Activated naive CD8-positive, alpha-beta T cell treated with anti-CD3 and anti-CD28 coated beads for 36 hours (primary cell): ENCODE measurements around the gene MAGT1. TPM values are rescaled to one million over a fixed set of nuclear protein-coding genes. Genes with fewer than 3 reads are reported as not detected.
"Not testable (repeated sequence)": the region's sequence is repeated elsewhere in the genome, so short reads cannot be mapped to it uniquely, and the experiment has no call there.

ENCODE experiments used
- DNase-seq: peaks from one replicate; pipeline ENCODE4 v3.0.0; 2021
- H3K27ac Mint-ChIP-seq: one replicate; pipeline ENCODE4 v1.8.0; 2022; ENCODE audit warnings: mild to moderate bottlenecking, moderate library complexity, mixed read lengths
- H3K27me3 Mint-ChIP-seq: one replicate; pipeline ENCODE4 v1.8.0; 2022; ENCODE audit warnings: mild to moderate bottlenecking, mixed read lengths
- H3K36me3 Mint-ChIP-seq: one replicate; pipeline ENCODE4 v1.8.0; 2021; ENCODE audit warnings: mild to moderate bottlenecking, mixed read lengths
- H3K4me1 Mint-ChIP-seq: one replicate; pipeline ENCODE4 v1.8.0; 2021; ENCODE audit warnings: mixed read lengths
- H3K4me3 Mint-ChIP-seq: one replicate; pipeline ENCODE4 v1.8.0; 2022; ENCODE audit warnings: mild to moderate bottlenecking, moderate library complexity, mixed read lengths
- H3K9me3 Mint-ChIP-seq: one replicate; pipeline ENCODE4 v1.8.0; 2022; ENCODE audit warnings: mixed read lengths
- total RNA-seq, 2 experiments: library from RNA; stranded (reverse); gene quantifications; one replicate each; pipeline ENCODE4 v1.2.3, GENCODE V29; 2021

Gene MAGT1
- 10 to 100 TPM; 37.5 to 41.3 TPM for total RNA-seq

DNA sequence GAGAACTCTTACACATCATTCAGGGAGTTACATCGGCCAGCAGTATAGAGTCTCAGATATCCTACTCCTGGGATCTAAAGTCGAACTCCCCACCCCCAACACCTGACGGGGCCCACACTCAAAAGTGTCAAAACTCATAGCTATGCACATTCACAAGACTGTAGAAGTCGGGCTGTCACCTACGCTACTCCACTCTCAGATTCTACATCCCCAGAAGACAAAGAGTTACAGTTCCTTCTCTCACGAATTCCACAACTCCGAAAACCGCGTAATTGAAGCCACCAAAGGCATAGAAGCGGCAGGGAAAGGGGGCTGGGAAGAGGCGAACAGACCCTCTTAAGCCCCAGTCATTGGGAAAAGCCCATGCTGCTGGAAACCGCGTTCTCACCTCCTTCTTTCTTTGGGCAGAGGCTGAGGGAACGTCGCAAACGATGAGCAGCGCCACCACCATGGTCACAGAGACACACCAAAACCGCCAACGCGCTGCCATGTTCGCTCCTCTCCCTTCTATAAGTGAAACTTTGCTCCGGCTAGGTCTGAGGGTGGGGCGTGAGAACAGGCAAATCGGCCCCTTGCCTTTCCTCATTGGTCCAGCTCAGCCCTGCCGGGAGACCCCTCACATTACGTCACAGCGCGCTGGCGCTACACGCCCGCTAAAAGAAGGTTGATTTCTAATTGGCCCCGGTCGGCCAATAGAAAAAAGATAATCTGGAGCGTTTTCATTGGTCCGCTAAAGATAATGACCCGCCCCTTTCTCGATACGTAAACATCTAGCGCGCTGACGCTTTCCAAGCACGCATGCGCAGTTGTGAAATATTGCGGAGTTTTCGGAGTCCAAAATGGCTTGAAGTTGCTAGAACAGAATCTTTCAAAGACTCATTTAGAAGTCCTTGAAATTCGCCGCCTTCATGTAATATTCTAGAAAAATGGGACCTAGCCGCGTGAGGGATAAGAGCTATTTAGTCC lies at the start of gene MAGT1:
Gene MAGT1 (minus strand): TSS at position 515 of the 966 bp plus-strand sequence. CDS start 25 bp downstream, at position 490.
- Mint-ChIP-seq H3K9me3 (no peaks in the 10 kb centered on the region), H3K36me3 (peaks cover 8% of the 10 kb centered on the region), H3K4me3 (peak within 1 kb of the TSS; percentile 98), H3K27ac (peak within 1 kb of the TSS; percentile 99), H3K4me1 (peaks cover 12% of the 10 kb centered on the region), H3K27me3 (no peaks in the 10 kb centered on the region)
- peak; percentile 88 for DNase-seq

DNA sequence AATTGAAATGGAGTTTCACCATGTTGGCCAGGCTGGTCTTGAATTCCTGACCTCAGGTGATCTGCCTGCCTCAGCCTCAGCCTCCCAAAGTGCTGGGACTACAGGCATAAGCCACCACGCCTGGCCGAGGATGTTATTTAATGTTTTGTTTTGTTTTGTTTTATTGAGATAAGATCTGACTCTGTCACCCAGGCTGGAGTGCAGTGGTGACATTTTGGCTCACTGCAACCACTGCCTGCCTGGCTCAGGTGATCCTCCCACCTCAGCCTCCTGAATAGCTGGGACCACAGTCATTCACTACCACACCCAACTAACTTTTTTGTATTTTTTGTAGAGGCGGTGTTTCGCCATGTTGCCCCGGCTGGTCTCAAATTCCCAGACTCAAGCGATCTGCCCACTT lies 49.8 kb upstream of the MAGT1 start:
- H3K4me1 Mint-ChIP-seq, H3K27ac Mint-ChIP-seq, H3K9me3 Mint-ChIP-seq, H3K27me3 Mint-ChIP-seq, H3K36me3 Mint-ChIP-seq, H3K4me3 Mint-ChIP-seq, DNase-seq: not testable (repeated sequence)

DNA sequence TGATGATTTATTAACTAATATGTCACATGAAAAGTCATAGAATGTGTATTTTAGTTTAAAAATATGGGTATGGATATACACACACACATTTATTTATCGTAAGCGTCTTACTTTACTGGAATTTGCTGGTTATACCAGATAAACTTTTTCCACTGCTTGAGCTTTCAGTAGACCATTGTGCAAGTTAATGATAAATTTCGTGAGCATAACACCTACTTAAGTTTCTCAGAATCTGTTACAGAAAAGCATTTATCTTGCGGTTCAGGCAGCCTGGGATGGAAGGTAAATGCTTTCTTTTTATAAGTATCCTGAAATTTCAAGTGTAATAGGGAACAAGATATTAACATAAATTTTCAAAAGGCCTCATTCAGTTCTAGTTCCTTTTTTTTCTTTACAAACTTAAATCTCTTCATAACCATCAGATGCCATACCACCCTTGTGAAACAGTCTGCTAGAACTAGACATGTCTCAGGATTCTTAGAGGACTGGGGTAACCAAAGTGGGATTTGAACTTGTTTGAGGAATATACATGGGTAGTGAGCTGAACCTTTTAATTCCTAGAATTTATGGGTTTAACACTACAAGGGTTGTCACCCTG lies 42.9 kb upstream of the MAGT1 start:
- H3K27ac Mint-ChIP-seq, result no peak overlapping the region
- DNase-seq, result no peak
- no peaks in the 10 kb centered on the region for H3K9me3 Mint-ChIP-seq
- H3K4me3 Mint-ChIP-seq, result no peak overlapping the region
- peaks cover 4% of the 10 kb centered on the region for H3K4me1 Mint-ChIP-seq
- no peaks in the 10 kb centered on the region for H3K36me3 Mint-ChIP-seq
- no peaks in the 10 kb centered on the region for H3K27me3 Mint-ChIP-seq

DNA sequence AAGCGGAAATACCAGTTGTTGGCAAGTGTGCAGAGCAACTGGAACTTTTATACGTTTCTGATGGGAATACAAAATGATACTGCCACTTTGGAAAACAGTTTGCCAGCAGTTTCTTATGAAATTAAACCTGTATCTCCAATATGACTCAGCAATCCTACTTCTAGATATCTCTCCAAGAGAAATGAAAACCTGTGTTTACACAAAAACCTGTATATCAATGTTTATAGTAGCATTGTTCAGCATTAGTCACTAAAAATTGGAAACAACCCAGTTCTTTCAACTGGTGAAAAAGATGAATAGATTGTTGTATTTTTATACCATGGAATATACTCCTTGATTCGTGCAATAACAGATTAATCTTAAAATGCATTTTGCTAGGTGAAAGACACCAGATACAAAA lies 42.1 kb upstream of the MAGT1 start:
- no peaks in the 10 kb centered on the region for H3K36me3 Mint-ChIP-seq
- H3K9me3 Mint-ChIP-seq, result no peaks in the 10 kb centered on the region
- DNase-seq, result no peak
- H3K27ac Mint-ChIP-seq, result no peak overlapping the region
- no peaks in the 10 kb centered on the region for H3K27me3 Mint-ChIP-seq
- peaks cover 4% of the 10 kb centered on the region for H3K4me1 Mint-ChIP-seq
- no peak overlapping the region for H3K4me3 Mint-ChIP-seq

DNA sequence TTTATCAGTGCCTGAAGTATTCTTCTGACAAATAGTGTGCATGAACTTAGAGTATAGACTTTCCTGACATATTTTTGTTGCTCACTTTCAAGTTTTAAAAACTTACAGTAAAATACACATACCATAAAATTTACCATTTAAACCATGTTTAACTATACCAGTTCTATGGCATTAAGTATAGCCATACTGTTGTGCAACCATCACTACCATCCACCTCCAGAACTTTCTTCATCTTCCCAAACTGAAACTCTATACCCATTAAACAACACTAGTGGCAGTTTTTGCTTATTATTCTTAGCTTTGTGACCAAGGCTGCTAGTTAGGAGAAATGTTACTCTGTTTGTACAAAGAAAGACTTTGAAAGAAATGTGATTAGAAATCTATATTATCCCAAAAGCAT lies 41.1 kb upstream of the MAGT1 start:
- Mint-ChIP-seq H3K36me3 (no peaks in the 10 kb centered on the region), H3K27me3 (no peaks in the 10 kb centered on the region), H3K4me3 (no peak overlapping the region), H3K9me3 (no peaks in the 10 kb centered on the region), H3K4me1 (peaks cover 4% of the 10 kb centered on the region), H3K27ac (no peak overlapping the region)
- no peak for DNase-seq

DNA sequence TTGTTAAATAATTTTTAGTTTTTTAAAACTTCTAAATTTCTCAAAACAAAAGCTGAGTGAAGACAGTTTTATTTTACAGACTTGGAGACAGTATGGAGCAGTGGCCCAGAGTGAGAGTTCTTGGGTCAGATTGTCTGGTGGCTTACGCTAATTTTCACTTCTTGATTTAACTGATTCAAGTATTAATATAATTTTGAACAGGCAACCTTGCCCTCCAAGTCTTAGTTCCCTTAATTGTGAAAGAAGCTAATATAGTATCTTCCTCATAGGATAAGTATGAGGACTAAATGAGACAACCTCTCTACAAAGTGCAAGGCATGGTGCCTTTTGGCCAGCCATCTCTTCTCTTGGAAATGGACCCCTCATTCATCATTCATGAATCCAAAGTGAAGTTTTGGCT lies 40.7 kb upstream of the MAGT1 start:
- H3K4me3 Mint-ChIP-seq, result no peak overlapping the region
- peaks cover 2% of the 10 kb centered on the region for H3K36me3 Mint-ChIP-seq
- H3K27me3 Mint-ChIP-seq, result no peaks in the 10 kb centered on the region
- no peaks in the 10 kb centered on the region for H3K9me3 Mint-ChIP-seq
- no peak for DNase-seq
- no peak overlapping the region for H3K27ac Mint-ChIP-seq
- H3K4me1 Mint-ChIP-seq, result peaks cover 4% of the 10 kb centered on the region

DNA sequence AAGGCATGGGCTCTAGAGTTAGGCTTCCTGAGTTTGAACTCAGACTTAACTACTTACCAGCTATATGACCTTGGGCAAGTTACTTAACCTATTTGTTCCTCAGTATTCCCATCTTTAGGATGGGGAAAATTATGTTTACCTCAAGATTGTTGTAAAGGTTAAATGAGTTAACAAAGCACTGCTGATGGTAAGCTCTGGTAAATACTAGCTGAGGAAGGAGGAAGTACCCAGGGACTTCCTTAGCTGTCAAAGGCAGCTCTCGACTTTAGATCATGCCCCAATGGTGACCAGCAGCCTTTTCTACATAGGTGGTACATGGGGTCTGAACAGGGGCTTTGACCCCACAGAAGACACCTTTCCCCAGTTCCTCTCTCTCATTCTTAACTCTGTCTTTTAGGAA lies 35.3 kb upstream of the MAGT1 start:
- H3K27me3 Mint-ChIP-seq, result no peaks in the 10 kb centered on the region
- no peak overlapping the region for H3K27ac Mint-ChIP-seq
- H3K4me3 Mint-ChIP-seq, result no peak overlapping the region
- peaks cover 8% of the 10 kb centered on the region for H3K36me3 Mint-ChIP-seq
- H3K4me1 Mint-ChIP-seq, result peaks cover 6% of the 10 kb centered on the region
- no peaks in the 10 kb centered on the region for H3K9me3 Mint-ChIP-seq
- DNase-seq, result no peak

DNA sequence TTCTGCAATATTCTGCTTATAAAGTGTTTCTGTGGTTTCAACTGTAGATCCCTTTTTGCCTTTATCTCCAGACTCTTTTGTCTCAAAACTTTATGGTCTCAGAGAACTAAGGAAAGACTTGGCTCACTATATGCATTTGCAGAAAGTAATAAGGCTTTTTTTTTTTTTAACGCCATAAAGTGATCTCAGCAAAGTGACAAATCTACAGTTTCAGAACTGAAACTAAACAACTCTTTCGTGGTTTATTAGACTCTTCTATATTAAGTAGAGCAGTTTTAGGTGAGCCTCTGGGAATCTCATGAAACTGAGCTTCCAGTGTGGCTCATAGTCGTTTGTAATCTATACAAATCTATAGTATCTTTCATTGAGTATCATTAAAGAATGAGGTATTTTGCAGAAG lies 30.5 kb upstream of the MAGT1 start:
- DNase-seq, result no peak
- peaks cover 13% of the 10 kb centered on the region for H3K4me1 Mint-ChIP-seq
- no peak overlapping the region for H3K4me3 Mint-ChIP-seq
- no peak overlapping the region for H3K27ac Mint-ChIP-seq
- H3K9me3 Mint-ChIP-seq, result no peaks in the 10 kb centered on the region
- H3K36me3 Mint-ChIP-seq, result peaks cover 7% of the 10 kb centered on the region
- no peaks in the 10 kb centered on the region for H3K27me3 Mint-ChIP-seq

DNA sequence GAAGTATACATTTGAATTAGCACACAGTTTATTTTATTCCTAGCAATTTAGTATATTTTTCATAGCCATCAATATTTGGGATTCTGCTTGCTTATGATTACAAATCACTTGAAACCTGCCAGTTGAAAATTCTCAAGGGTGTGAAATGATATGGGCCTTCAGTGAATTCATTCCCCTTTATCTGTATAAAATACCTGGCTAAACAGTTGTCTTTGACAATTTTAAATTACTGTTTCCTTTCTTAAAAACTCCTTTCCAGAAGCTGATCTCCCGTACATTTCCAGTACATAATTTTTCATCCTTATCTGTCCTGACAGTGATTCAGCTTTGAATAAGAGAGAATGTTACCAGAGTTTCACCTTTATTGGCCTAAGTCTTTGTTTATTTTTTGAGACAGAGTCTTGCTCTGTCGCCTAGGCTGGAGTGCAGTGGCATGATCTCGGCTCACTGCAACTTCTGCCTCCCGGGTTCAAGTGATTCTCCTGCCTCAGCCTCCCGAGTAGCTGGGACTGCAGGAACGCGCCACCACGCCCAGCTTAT lies 29.2 kb upstream of the MAGT1 start:
- no peak for DNase-seq
- peaks cover 9% of the 10 kb centered on the region for H3K36me3 Mint-ChIP-seq
- no peaks in the 10 kb centered on the region for H3K27me3 Mint-ChIP-seq
- no peak overlapping the region for H3K27ac Mint-ChIP-seq
- H3K4me1 Mint-ChIP-seq, result peaks cover 14% of the 10 kb centered on the region
- H3K4me3 Mint-ChIP-seq, result no peak overlapping the region
- H3K9me3 Mint-ChIP-seq, result no peaks in the 10 kb centered on the region

DNA sequence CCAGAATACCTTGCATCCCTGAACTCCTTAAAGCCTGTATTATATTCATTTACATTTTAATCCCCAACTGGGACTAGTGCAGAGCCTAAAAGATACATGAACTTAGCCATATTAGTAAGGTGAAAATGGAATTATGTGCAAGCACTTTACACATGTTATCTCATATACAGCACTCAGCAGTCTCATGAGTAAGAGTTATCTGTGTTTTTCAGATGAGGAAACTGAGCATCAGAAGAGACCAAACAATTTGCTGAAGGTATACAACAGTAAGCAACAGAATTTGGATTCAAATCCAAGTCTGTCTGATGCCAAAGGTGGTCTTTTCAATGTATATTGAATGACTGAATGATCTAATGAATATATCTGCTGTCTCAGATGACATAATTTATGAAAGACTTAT lies 27.6 kb upstream of the MAGT1 start:
- no peaks in the 10 kb centered on the region for H3K27me3 Mint-ChIP-seq
- DNase-seq, result no peak
- peaks cover 20% of the 10 kb centered on the region for H3K4me1 Mint-ChIP-seq
- H3K27ac Mint-ChIP-seq, result no peak overlapping the region
- peaks cover 8% of the 10 kb centered on the region for H3K36me3 Mint-ChIP-seq
- H3K9me3 Mint-ChIP-seq, result no peaks in the 10 kb centered on the region
- no peak overlapping the region for H3K4me3 Mint-ChIP-seq

DNA sequence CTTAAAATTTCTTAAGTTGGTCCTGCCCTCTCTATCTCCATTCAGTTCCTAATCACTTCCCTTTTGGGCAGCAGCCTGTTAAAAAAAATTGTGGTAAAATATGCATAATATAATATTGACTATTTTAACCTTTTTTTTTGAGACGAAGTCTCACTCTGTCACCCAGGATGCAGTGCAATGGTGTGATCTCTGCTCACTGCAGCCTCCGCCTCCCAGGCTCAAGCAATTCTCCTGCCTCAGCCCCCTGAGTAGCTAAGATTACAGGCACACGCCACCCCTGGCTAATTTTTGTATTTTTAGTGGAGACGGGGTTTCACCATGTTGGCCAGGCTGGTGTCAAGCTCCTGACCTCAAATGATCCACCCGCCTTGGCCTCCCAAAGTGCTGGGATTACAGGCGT lies 24.1 kb upstream of the MAGT1 start:
- not testable (repeated sequence) for H3K9me3 Mint-ChIP-seq, H3K27me3 Mint-ChIP-seq

DNA sequence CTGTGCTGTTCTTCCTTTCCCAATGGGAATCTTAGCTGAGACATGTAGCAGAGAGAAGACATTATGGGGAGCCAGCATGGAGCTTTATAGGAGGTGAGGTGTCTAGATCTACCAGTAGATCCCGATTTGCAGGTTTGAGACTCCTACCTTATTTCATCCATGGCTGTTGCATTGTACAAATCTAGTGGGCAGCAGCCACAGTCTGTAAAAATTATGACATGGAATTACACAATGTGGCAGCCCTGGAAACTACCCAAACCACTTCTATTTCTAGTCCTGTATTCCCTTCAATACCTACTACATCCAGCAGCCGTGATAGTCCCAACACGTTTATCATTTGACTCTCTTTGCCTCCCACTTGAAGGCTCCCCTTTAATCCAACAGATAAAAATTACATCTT lies 23.3 kb upstream of the MAGT1 start:
- DNase-seq, result no peak
- no peaks in the 10 kb centered on the region for H3K9me3 Mint-ChIP-seq
- no peak overlapping the region for H3K27ac Mint-ChIP-seq
- H3K4me3 Mint-ChIP-seq, result no peak overlapping the region
- peaks cover 27% of the 10 kb centered on the region for H3K4me1 Mint-ChIP-seq
- peaks cover 5% of the 10 kb centered on the region for H3K36me3 Mint-ChIP-seq
- no peaks in the 10 kb centered on the region for H3K27me3 Mint-ChIP-seq

More for the DNA sequence above, 24.1 kb upstream of the MAGT1 start:
- H3K36me3 Mint-ChIP-seq, H3K4me3 Mint-ChIP-seq, H3K27ac Mint-ChIP-seq, DNase-seq: not testable (repeated sequence)
- peaks cover 27% of the 10 kb centered on the region for H3K4me1 Mint-ChIP-seq

DNA sequence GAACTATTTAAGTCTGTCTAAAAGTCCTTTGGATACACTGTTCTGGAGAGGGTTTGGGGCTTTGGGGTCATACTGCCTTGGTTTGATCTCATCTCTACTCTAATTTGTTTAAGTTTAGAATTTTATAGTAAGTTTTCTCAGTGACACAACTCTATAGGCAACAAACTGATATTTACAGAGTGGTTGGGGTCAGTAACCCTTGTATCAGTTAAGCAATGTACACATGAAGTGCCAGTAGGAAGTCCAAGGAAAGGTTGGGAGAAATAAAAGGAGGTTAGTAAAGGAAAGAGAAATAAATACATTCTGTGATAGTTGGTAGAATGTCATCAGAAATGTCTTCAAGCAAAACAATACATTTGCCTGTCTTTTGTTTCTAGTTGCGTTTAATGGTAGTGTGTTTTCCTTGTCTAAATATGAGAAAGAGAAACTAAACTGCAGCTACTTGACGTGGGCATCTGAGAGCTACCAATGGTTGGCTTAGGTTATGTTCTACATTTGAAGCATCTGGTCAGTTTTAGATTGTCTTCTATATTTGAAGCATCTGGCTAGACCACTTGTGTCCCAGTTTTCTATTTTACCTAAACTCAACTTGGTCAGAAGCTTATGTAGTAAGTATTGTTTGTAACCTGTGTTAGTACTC lies 22.2 kb upstream of the MAGT1 start:
- Mint-ChIP-seq H3K36me3 (peaks cover 5% of the 10 kb centered on the region), H3K27me3 (no peaks in the 10 kb centered on the region), H3K9me3 (no peaks in the 10 kb centered on the region), H3K4me3 (peak overlapping the region; percentile 62), H3K27ac (peak overlapping the region; percentile 35), H3K4me1 (peaks cover 30% of the 10 kb centered on the region)
- no peak for DNase-seq

DNA sequence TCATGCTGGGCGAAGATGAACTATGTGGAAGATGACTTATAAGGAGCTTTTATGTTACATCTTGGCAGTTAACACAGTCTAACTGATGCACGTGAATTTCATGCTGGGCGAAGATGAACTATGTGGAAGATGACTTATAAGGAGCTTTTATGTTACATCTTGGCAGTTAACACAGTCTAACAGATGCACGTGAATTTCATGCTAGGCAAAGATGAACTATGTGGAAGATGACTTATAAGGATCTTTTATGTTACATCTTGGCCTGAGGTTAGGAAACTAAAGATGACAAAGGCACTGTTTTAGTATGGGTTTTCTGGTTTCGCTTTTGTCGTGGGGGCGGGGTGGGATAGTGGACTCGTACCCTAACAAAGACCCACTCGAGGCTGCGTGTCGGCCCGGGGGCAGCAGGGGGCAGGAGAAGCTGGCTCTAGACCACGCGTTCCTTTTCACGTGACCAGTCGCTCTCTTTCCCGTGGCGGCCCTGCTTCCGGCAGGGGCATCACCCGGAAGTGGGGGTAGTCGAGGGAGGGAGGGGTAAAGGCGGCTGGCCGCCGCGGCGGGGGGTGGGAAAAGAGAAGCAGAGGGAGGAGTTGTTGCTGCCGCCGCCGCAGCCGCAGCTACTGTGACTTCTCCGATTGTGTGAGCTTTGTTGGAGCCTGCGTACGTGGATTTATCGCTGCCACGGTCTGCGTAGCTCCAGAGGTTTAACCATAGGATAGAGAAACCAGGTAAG lies 15.0 kb upstream of the MAGT1 start, which contains the start of gene ATP7A:
Gene ATP7A (plus strand): TSS at position 586 of the 733 bp plus-strand sequence. CDS start 60,949 bp downstream, outside the sequence.
- Mint-ChIP-seq H3K4me3 (peak within 1 kb of the TSS; percentile 98), H3K27ac (peak within 1 kb of the TSS; percentile 98), H3K9me3 (no peaks in the 10 kb centered on the region), H3K27me3 (no peaks in the 10 kb centered on the region), H3K36me3 (peaks cover 2% of the 10 kb centered on the region), H3K4me1 (peaks cover 18% of the 10 kb centered on the region)
- peak; percentile 88 for DNase-seq
